ENCODE measurements around the gene GRIK1.

Gene GRIK1

GRCh38 chr21:29504751-29505321 is 435.0 kb downstream of the GRIK1 start:
- in situ Hi-C loops (cut with MboI; ENCODE audit: low sequenced_read_pairs): no loop called here

GRCh38 chr21:29501451-29501850 is 438.3 kb downstream of the GRIK1 start:
- in situ Hi-C loops (cut with MboI; ENCODE audit: low sequenced_read_pairs): no loop called here

- in situ Hi-C loops (cut with MboI; ENCODE audit: low sequenced_read_pairs): no loop called here
Observed at GRCh38 chr21:29499734-29500343, 440.0 kb downstream of the GRIK1 start.

- in situ Hi-C loops (cut with MboI; ENCODE audit: low sequenced_read_pairs): no loop called here
Observed at GRCh38 chr21:29499229-29499628, 440.6 kb downstream of the GRIK1 start.

GRCh38 chr21:29496337-29496736 is 443.5 kb downstream of the GRIK1 start:
- in situ Hi-C loops (cut with MboI; ENCODE audit: low sequenced_read_pairs): no loop called here

GRCh38 chr21:29490016-29490415 is 449.8 kb downstream of the GRIK1 start:
- in situ Hi-C loops (cut with MboI; ENCODE audit: low sequenced_read_pairs): no loop called here

- in situ Hi-C loops (cut with MboI; ENCODE audit: low sequenced_read_pairs): no loop called here
Observed at GRCh38 chr21:29487154-29487553, 452.6 kb downstream of the GRIK1 start.
